Ureter (tissue), 1 donor: ENCODE results near the gene S100A5. TPM values are rescaled to one million over a fixed set of nuclear protein-coding genes. Genes with fewer than 3 reads are reported as not detected.
A peak's percentile ranks its signal among the peaks of the same experiment; 100 is the strongest.

Experiments
- DNase-seq: peaks from one replicate; pipeline ENCODE4 v3.0.0-alpha.2; 2020; ENCODE audit warnings: low spot score
- total RNA-seq: library from RNA; stranded (reverse); gene quantifications from one replicate; pipeline ENCODE4 v1.2.4, GENCODE V29; 2023
- donor health status: DM: yes; HTN: yes; CAD: no.

The S100A5 gene
- total RNA-seq, 1 donor from 2014 or later: 0.86 TPM

- DNase-seq: no peak
These were observed 7.1 kb upstream of the S100A5 start for GRCh38 chr1:153547560-153548551.

- no peak for DNase-seq
These were observed 6.2 kb upstream of the S100A5 start for GRCh38 chr1:153546796-153547559.

GRCh38 chr1:153546371-153546770 is 5.6 kb upstream of the S100A5 start:
- DNase-seq: no peak

GRCh38 chr1:153545067-153546055 is 4.6 kb upstream of the S100A5 start, which contains the start of gene S100A4:
TSS of gene S100A4 (minus strand) at chr1:153545806. CDS start at chr1:153544794, 1,012 bp downstream.
- peak; percentile 97 for DNase-seq

GRCh38 chr1:153544453-153545066 is 3.8 kb upstream of the S100A5 start:
- DNase-seq: no peak

GRCh38 chr1:153543736-153544135 is 3.0 kb upstream of the S100A5 start:
- DNase-seq: no peak

- DNase-seq: no peak
These were observed 2.4 kb upstream of the S100A5 start for GRCh38 chr1:153542956-153543711.

- DNase-seq: no peak
These were observed 1.2 kb upstream of the S100A5 start for GRCh38 chr1:153541641-153542590.

- no peak for DNase-seq
These were observed 1.2 kb downstream of the S100A5 start for GRCh38 chr1:153539395-153540093.

GRCh38 chr1:153538315-153538821 is 2.4 kb downstream of the S100A5 start:
- no peak for DNase-seq

GRCh38 chr1:153537376-153537730 is 3.4 kb downstream of the S100A5 start:
- DNase-seq: no peak

- peak; percentile 77 for DNase-seq
These were observed 3.9 kb downstream of the S100A5 start for GRCh38 chr1:153536671-153537375.

GRCh38 chr1:153536012-153536670 is 4.6 kb downstream of the S100A5 start:
- peak; percentile 96 for DNase-seq

GRCh38 chr1:153535242-153536011 is 5.3 kb downstream of the S100A5 start, which contains the start of gene S100A6:
TSS of gene S100A6 (minus strand) at chr1:153535991. CDS start at chr1:153535339, 652 bp downstream.
- peak; percentile 87 for DNase-seq

GRCh38 chr1:153534925-153535241 is 5.9 kb downstream of the S100A5 start:
- no peak for DNase-seq
